Umbilical cord (tissue), 2 donors: ENCODE data around the gene ATP8B4. TPM values are rescaled to one million over a fixed set of nuclear protein-coding genes. Genes with fewer than 3 reads are reported as not detected.
A peak's percentile ranks its signal among the peaks of the same experiment; 100 is the strongest.

Source experiments
- DNase-seq: peaks from one replicate; pipeline ENCODE4 v3.0.0-alpha.2; 2015; ENCODE audit warnings: low spot score
- total RNA-seq: library from RNA; depleted of rRNA; stranded (reverse); fragments of >200 nt; gene quantifications from one replicate; pipeline ENCODE4 v1.2.3, GENCODE V29; 2014; ENCODE audit warnings: low replicate concordance; ENCODE audit not compliant: insufficient read depth

The ATP8B4 gene
- total RNA-seq, 1 donor from 2014 or later, result 39.5 TPM

GRCh38 chr15:49946681-49947080 is 172.4 kb downstream of the ATP8B4 start:
- DNase-seq, result no peak

GRCh38 chr15:49934487-49934886 is 184.5 kb downstream of the ATP8B4 start:
- peak; percentile 24 for DNase-seq

GRCh38 chr15:49927189-49927861 is 191.7 kb downstream of the ATP8B4 start:
- no peak for DNase-seq

- DNase-seq, result no peak
These were observed 192.3 kb downstream of the ATP8B4 start for GRCh38 chr15:49926740-49927139.

- no peak for DNase-seq
These were observed 195.4 kb downstream of the ATP8B4 start for GRCh38 chr15:49923671-49924070.

- no peak for DNase-seq
These were observed 200.0 kb downstream of the ATP8B4 start for GRCh38 chr15:49919034-49919433.

- DNase-seq, result no peak
These were observed 200.9 kb downstream of the ATP8B4 start for GRCh38 chr15:49918121-49918520.

GRCh38 chr15:49916998-49917397 is 202.0 kb downstream of the ATP8B4 start:
- no peak for DNase-seq

- DNase-seq, result no peak
These were observed 203.2 kb downstream of the ATP8B4 start for GRCh38 chr15:49915822-49916221.

GRCh38 chr15:49908933-49909295 is 210.1 kb downstream of the ATP8B4 start:
- no peak for DNase-seq

GRCh38 chr15:49908236-49908932 is 210.6 kb downstream of the ATP8B4 start:
- DNase-seq, result no peak

- no peak for DNase-seq
These were observed 212.1 kb downstream of the ATP8B4 start for GRCh38 chr15:49906966-49907365.

- peak; percentile 95 for DNase-seq
These were observed 213.8 kb downstream of the ATP8B4 start for GRCh38 chr15:49905221-49905620.

- peak; percentile 73 for DNase-seq
These were observed 214.7 kb downstream of the ATP8B4 start for GRCh38 chr15:49904296-49904695.

GRCh38 chr15:49902685-49903501 is 216.1 kb downstream of the ATP8B4 start:
- DNase-seq, result peak; percentile 87

- DNase-seq, result peak; percentile 54
These were observed 216.9 kb downstream of the ATP8B4 start for GRCh38 chr15:49901996-49902684.

- peak; percentile 89 for DNase-seq
These were observed 217.7 kb downstream of the ATP8B4 start for GRCh38 chr15:49901321-49901720.

- no peak for DNase-seq
These were observed 218.2 kb downstream of the ATP8B4 start for GRCh38 chr15:49900903-49901235.

- DNase-seq, result peak; percentile 61
These were observed 218.8 kb downstream of the ATP8B4 start for GRCh38 chr15:49900006-49900902.

- DNase-seq, result no peak
These were observed 220.3 kb downstream of the ATP8B4 start for GRCh38 chr15:49898575-49899283.
